HepG2 (cell line): Measurements from ENCODE around the gene LLGL2. TPM values are rescaled to one million over a fixed set of nuclear protein-coding genes. Genes with fewer than 3 reads are reported as not detected.
A peak's percentile ranks its signal among the peaks of the same experiment; 100 is the strongest.

Source experiments
- ARNT2 ChIP-seq: sonication (generic); formaldehyde crosslinking; IDR thresholded peaks from 2 replicates; pipeline ENCODE4 v1.8.0; 2022; ENCODE audit warnings: mild to moderate bottlenecking, low read depth, missing genetic modification reagents, moderate library complexity
- BORCS8-MEF2B ChIP-seq: sonication (generic); formaldehyde crosslinking; IDR thresholded peaks from 2 replicates; pipeline ENCODE4 v1.8.0; 2022; ENCODE audit warnings: mild to moderate bottlenecking, missing genetic modification reagents
- FOXP4 ChIP-seq: sonication (generic); formaldehyde crosslinking; IDR thresholded peaks from 2 replicates; pipeline ENCODE4 v1.4.0; 2020; ENCODE audit warnings: missing genetic modification reagents
- HMGA1 ChIP-seq: sonication (generic); formaldehyde crosslinking; conservative IDR thresholded peaks from 2 replicates; pipeline ENCODE4 v1.4.0; 2020; ENCODE audit warnings: missing genetic modification reagents
- LBX2 ChIP-seq: sonication (generic); formaldehyde crosslinking; IDR thresholded peaks from 2 replicates; pipeline ENCODE4 v1.5.0; 2020; ENCODE audit warnings: missing genetic modification reagents, mild to moderate bottlenecking, borderline replicate concordance
- REPIN1 ChIP-seq: sonication (generic); formaldehyde crosslinking; IDR thresholded peaks from 2 replicates; pipeline ENCODE4 v1.8.0; 2022; ENCODE audit warnings: missing genetic modification reagents, low read depth, mild to moderate bottlenecking, borderline replicate concordance
- REST ChIP-seq, 2 experiments: IDR thresholded peaks; 2 replicates each; pipeline ENCODE4 v1.6.1; 2011 to 2012; ENCODE audit warnings: low read length in 2 of 2, borderline replicate concordance in 1 of 2, low read depth in 1 of 2, mild to moderate bottlenecking in 1 of 2, moderate library complexity in 1 of 2
- SKIL ChIP-seq: sonication (generic); formaldehyde crosslinking; IDR thresholded peaks from 2 replicates; pipeline ENCODE4 v1.8.0; 2022; ENCODE audit warnings: missing genetic modification reagents, mild to moderate bottlenecking, moderate library complexity, borderline replicate concordance
- ZBTB7B ChIP-seq: sonication (generic); formaldehyde crosslinking; IDR thresholded peaks from 2 replicates; pipeline ENCODE4 v1.4.0; 2020; ENCODE audit warnings: missing genetic modification reagents
- ZNF101 ChIP-seq: sonication (generic); formaldehyde crosslinking; IDR thresholded peaks from 2 replicates; pipeline ENCODE4 v1.4.0; 2020; ENCODE audit warnings: mild to moderate bottlenecking, low read depth, missing genetic modification reagents, borderline replicate concordance
- ZNF136 ChIP-seq: sonication (generic); formaldehyde crosslinking; IDR thresholded peaks from 2 replicates; pipeline ENCODE4 v1.8.1; 2022; ENCODE audit warnings: low read depth, mild to moderate bottlenecking, moderate library complexity, missing genetic modification reagents
- ZNF30 ChIP-seq: sonication (generic); formaldehyde crosslinking; IDR thresholded peaks from 2 replicates; pipeline ENCODE4 v1.5.0; 2020; ENCODE audit warnings: mild to moderate bottlenecking, missing genetic modification reagents
- ZNF451 ChIP-seq: sonication (generic); formaldehyde crosslinking; IDR thresholded peaks from 2 replicates; pipeline ENCODE4 v1.5.0; 2020; ENCODE audit warnings: mild to moderate bottlenecking, missing genetic modification reagents
- ZNF556 ChIP-seq: sonication (generic); formaldehyde crosslinking; IDR thresholded peaks from 2 replicates; pipeline ENCODE4 v1.4.0; 2020; ENCODE audit warnings: mild to moderate bottlenecking, missing genetic modification reagents, borderline replicate concordance
- ZSCAN30 ChIP-seq: sonication (generic); formaldehyde crosslinking; IDR thresholded peaks from 2 replicates; pipeline ENCODE4 v1.5.0; 2020; ENCODE audit warnings: mild to moderate bottlenecking, missing genetic modification reagents
- polyA plus RNA-seq, 8 experiments: library from polyadenylated mRNA; depleted of rRNA in 3 of 8; stranded (reverse) in 7 of 8; unstranded in 1 of 8; fragments of >200 nt; fragmentation: Illumina TruSeq in 4 of 8; extraction: Trizol in 4 of 8; gene quantifications; 2 replicates each; pipeline versions ENCODE4 v1.2.1 to v1.2.3, GENCODE V29; 2011 to 2016; ENCODE audit warnings: low read depth in 4 of 8, missing spikeins in 1 of 8, mixed read lengths in 1 of 8; ENCODE audit not compliant: insufficient read depth in 1 of 8
- total RNA-seq, 5 experiments: library from RNA; depleted of rRNA; stranded (reverse); fragments of >200 nt; fragmentation: Illumina TruSeq; extraction: Trizol; gene quantifications; 2 replicates each; pipeline ENCODE4 v1.2.3, GENCODE V29; 2016; ENCODE audit warnings: low read depth in 1 of 5
- TF ChIP-seq, protein P1 (sequence below): sonication (generic); formaldehyde crosslinking; conservative IDR thresholded peaks from 2 replicates; pipeline ENCODE4 v1.4.0; 2020; ENCODE audit warnings: missing genetic modification reagents
- TF ChIP-seq, protein P2 (sequence below): sonication (generic); formaldehyde crosslinking; IDR thresholded peaks from 2 replicates; pipeline ENCODE4 v1.4.0; 2020; ENCODE audit warnings: mild to moderate bottlenecking, missing genetic modification reagents, borderline replicate concordance

The LLGL2 gene
- total and polyA plus RNA-seq, 2 of the 13 experiments (the other 11 are each of a cell fraction or from before 2014, with no cell fraction given): 83.0 to 86.7 TPM

DNA sequence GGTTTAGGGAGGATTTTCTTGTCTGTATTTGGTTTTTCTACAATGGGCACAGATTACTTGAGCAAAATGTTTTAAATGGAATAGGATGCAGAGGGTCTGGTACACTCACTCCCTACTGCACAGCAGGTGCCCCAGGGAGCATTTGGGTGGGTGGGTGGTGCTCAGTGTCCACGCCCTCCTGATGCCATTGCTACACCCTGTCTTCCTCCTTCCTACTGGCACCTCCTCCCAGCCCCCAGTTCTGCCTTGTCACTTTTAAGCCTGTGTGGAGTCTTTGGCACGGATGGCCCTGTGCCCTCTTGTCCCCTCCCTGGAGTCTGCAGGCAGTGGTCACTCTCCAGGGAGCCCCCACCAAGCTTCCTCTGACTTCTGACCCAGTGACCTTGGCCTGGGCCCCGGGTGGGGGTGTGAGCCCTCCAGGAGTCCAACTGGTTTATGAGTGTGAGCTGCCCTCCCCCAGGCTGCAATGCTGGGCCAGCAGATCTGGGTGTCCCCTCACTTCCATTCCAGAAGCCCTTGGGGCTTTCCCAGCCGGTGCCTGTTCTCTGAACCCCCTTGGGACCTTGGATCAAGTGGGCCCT is 15.5 kb downstream of the LLGL2 start (continued):
- TF ChIP-seq HMGA1 (CRISPR knock-in tag) (no peak), ZNF30 (CRISPR knock-in tag) (no peak), ARNT2 (CRISPR knock-in tag) (no peak), ZNF136 (no peak), FOXP4 (CRISPR knock-in tag) (no peak), LBX2 (no peak), REPIN1 (CRISPR knock-in tag) (no peak), ZNF556 (CRISPR knock-in tag) (0 out of 2 replicates have a peak, but pooled peaks have one; percentile 31), ZNF101 (CRISPR knock-in tag) (no peak), SKIL (no peak), ZSCAN30 (CRISPR knock-in tag) (no peak), ZNF451 (no peak), ZBTB7B (CRISPR knock-in tag) (0 out of 2 replicates have a peak, but pooled peaks have one; percentile 33), BORCS8-MEF2B (CRISPR knock-in tag) (no peak; the same call in 1 of the 2 replicates), REST (IDR thresholded peaks at IDR 0.05; ENCODE audit: borderline replicate concordance in 1 of 2, low read depth in 1 of 2, low read length in 2 of 2) (no peak)
- TF ChIP-seq, protein P1, sequence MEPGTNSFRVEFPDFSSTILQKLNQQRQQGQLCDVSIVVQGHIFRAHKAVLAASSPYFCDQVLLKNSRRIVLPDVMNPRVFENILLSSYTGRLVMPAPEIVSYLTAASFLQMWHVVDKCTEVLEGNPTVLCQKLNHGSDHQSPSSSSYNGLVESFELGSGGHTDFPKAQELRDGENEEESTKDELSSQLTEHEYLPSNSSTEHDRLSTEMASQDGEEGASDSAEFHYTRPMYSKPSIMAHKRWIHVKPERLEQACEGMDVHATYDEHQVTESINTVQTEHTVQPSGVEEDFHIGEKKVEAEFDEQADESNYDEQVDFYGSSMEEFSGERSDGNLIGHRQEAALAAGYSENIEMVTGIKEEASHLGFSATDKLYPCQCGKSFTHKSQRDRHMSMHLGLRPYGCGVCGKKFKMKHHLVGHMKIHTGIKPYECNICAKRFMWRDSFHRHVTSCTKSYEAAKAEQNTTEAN: no peak
- TF ChIP-seq, protein P2, sequence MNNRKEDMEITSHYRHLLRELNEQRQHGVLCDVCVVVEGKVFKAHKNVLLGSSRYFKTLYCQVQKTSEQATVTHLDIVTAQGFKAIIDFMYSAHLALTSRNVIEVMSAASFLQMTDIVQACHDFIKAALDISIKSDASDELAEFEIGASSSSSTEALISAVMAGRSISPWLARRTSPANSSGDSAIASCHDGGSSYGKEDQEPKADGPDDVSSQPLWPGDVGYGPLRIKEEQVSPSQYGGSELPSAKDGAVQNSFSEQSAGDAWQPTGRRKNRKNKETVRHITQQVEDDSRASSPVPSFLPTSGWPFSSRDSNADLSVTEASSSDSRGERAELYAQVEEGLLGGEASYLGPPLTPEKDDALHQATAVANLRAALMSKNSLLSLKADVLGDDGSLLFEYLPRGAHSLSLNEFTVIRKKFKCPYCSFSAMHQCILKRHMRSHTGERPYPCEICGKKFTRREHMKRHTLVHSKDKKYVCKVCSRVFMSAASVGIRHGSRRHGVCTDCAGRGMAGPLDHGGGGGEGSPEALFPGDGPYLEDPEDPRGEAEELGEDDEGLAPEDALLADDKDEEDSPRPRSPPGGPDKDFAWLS: no peak
